IMR-90 (cell line): ENCODE results near the gene CFAP92. TPM values are rescaled to one million over a fixed set of nuclear protein-coding genes. Genes with fewer than 3 reads are reported as not detected.

Experiments
- ATAC-seq: fragments of 200-7000 bp; cut with Tn5 transposase; 2 replicates; pipeline ENCODE4 v1.9.1; 2020; ENCODE audit warnings: low read depth, mild to moderate bottlenecking, moderate library complexity
- BruUV-seq: library from RNA; stranded (reverse); fragments of 400-500 nt; replicated peaks from 2 replicates; lab custom pipeline; 2021; lab: Mats Ljungman, UMichigan
- CTCF ChIA-PET: fragments of 300-600 bp; formaldehyde crosslinking; extraction: SDS; loops from one replicate; lab custom pipeline; 2021; ENCODE audit warnings: antibody characterized with exemption; lab: Yijun Ruan, JAX
- POLR2A ChIA-PET: fragments of 300-600 bp; sonication (Branson Sonifier 250); formaldehyde crosslinking; loops from one replicate; lab custom pipeline; 2022; ENCODE audit warnings: antibody characterized with exemption; ENCODE audit not compliant: unreplicated experiment; lab: Charles Lee
- DNase-seq: peaks from one replicate; pipeline ENCODE4 v3.0.0; 2013
- H2AFZ ChIP-seq: replicated peaks from 2 replicates; pipeline ENCODE3; 2013; ENCODE audit warnings: low read length, mild to moderate bottlenecking; ENCODE audit not compliant: poor library complexity
- H2AK5ac ChIP-seq: 2 replicates; pipeline ENCODE4 v1.6.1; 2013; ENCODE audit warnings: low read depth, low read length, inconsistent platforms
- H2AK9ac ChIP-seq: replicated peaks from 2 replicates; pipeline ENCODE3; 2013; ENCODE audit warnings: mild to moderate bottlenecking, low read depth, low read length, moderate library complexity; ENCODE audit not compliant: poor library complexity
- H2BK120ac ChIP-seq: 2 replicates; pipeline ENCODE4 v1.6.1; 2013; ENCODE audit warnings: low read depth, low read length, inconsistent platforms
- H2BK15ac ChIP-seq: 3 replicates; pipeline ENCODE4 v1.6.1; 2013; ENCODE audit warnings: low read depth, low read length, inconsistent platforms
- H2BK20ac ChIP-seq: 2 replicates; pipeline ENCODE4 v1.6.1; 2013; ENCODE audit warnings: low read depth, mild to moderate bottlenecking, inconsistent platforms, low read length, moderate library complexity
- H2BK5ac ChIP-seq: 2 replicates; pipeline ENCODE4 v1.6.1; 2013; ENCODE audit warnings: mild to moderate bottlenecking, low read depth, low read length, inconsistent platforms; ENCODE audit not compliant: poor library complexity, severe bottlenecking
- H3K14ac ChIP-seq: replicated peaks from 2 replicates; pipeline ENCODE4 v1.6.1; 2013; ENCODE audit warnings: low read depth, low read length, inconsistent platforms
- H3K18ac ChIP-seq: 2 replicates; pipeline ENCODE4 v1.6.1; 2013; ENCODE audit warnings: low read depth, low read length, control low read depth
- H3K23ac ChIP-seq: 2 replicates; pipeline ENCODE4 v1.6.1; 2013; ENCODE audit warnings: low read depth, low read length, inconsistent platforms
- H3K27ac ChIP-seq: 2 replicates; pipeline ENCODE4 v1.5.1; 2013; ENCODE audit warnings: mild to moderate bottlenecking, control low read depth, low read length; ENCODE audit not compliant: insufficient read depth
- H3K27me3 ChIP-seq: 2 replicates; pipeline ENCODE4 v1.6.1; 2013; ENCODE audit warnings: low read length; ENCODE audit not compliant: control insufficient read depth, insufficient read depth
- H3K36me3 ChIP-seq: 2 replicates; pipeline ENCODE4 v1.6.1; 2013; ENCODE audit warnings: low read length, mixed read lengths; ENCODE audit not compliant: control insufficient read depth, insufficient read depth
- H3K4ac ChIP-seq: 2 replicates; pipeline ENCODE4 v1.6.1; 2013; ENCODE audit warnings: low read depth, low read length, inconsistent platforms
- H3K4me1 ChIP-seq: 2 replicates; pipeline ENCODE4 v1.6.1; 2013; ENCODE audit warnings: low read length, mixed read lengths; ENCODE audit not compliant: control insufficient read depth, insufficient read depth
- H3K4me2 ChIP-seq: 2 replicates; pipeline ENCODE4 v1.6.1; 2013; ENCODE audit warnings: low read depth, mild to moderate bottlenecking, control low read depth, low read length, moderate library complexity
- H3K4me3 ChIP-seq: 2 replicates; pipeline ENCODE4 v1.5.1; 2013; ENCODE audit warnings: low read depth, mild to moderate bottlenecking, control low read depth, low read length, moderate library complexity; ENCODE audit not compliant: insufficient read depth
- H3K56ac ChIP-seq: 2 replicates; pipeline ENCODE4 v1.6.1; 2013; ENCODE audit warnings: low read length, inconsistent platforms; ENCODE audit not compliant: insufficient read depth; ENCODE audit errors: extremely low read depth
- H3K79me1 ChIP-seq, 2 experiments: 2 replicates each; pipeline ENCODE4 v1.6.1; 2013; ENCODE audit warnings: low read length in 2 of 2, inconsistent platforms in 1 of 2, low read depth in 1 of 2
- H3K9ac ChIP-seq: 2 replicates; pipeline ENCODE4 v1.6.1; 2013; ENCODE audit warnings: low read depth, low read length, control low read depth
- H3K9me1 ChIP-seq: 2 replicates; pipeline ENCODE4 v1.6.1; 2013; ENCODE audit warnings: low read length, inconsistent platforms; ENCODE audit not compliant: insufficient read depth
- H3K9me3 ChIP-seq: 2 replicates; pipeline ENCODE4 v1.6.1; 2013; ENCODE audit warnings: low read length; ENCODE audit not compliant: control insufficient read depth, insufficient read depth
- H4K20me1 ChIP-seq: 2 replicates; pipeline ENCODE4 v1.6.1; 2013; ENCODE audit warnings: low read length, inconsistent platforms; ENCODE audit not compliant: insufficient read depth
- H4K5ac ChIP-seq: 2 replicates; pipeline ENCODE4 v1.6.1; 2013; ENCODE audit warnings: mild to moderate bottlenecking, low read depth, low read length, control low read depth
- H4K8ac ChIP-seq, 2 experiments: 2 replicates each; pipeline ENCODE4 v1.6.1; 2013; ENCODE audit warnings: low read depth in 2 of 2, low read length in 2 of 2, control low read depth in 1 of 2, inconsistent platforms in 1 of 2
- H4K91ac ChIP-seq: 2 replicates; pipeline ENCODE4 v1.6.1; 2013; ENCODE audit warnings: low read depth, low read length, inconsistent platforms; ENCODE audit not compliant: insufficient read depth
- CEBPB ChIP-seq: IDR thresholded peaks from 2 replicates; pipeline ENCODE4 v1.6.1; 2012; ENCODE audit warnings: low read depth, low read length, improper control_type of control experiment
- RCOR1 ChIP-seq: IDR thresholded peaks from 2 replicates; pipeline ENCODE4 v1.6.1; 2012; ENCODE audit warnings: mild to moderate bottlenecking, low read length, improper control_type of control experiment; ENCODE audit not compliant: insufficient replicate concordance
- WGBS, 2 experiments: methylation state at CpG; one replicate each; pipeline versions ENCODE4 v1.1.5 to v1.1.7; 2013; ENCODE audit warnings: missing lambda C conversion rate in 2 of 2; ENCODE audit not compliant: insufficient read length in 1 of 2; ENCODE audit errors: extremely low coverage in 2 of 2; 5-methylcytosine and 5-hydroxymethylcytosine counted together
- dilution Hi-C: fragments of 300-500 bp; cut with HindIII; formaldehyde crosslinking; loops from one replicate; pipeline ENCODE4 v1.14.3; 2018; ENCODE audit warnings: low sequenced_read_pairs; ENCODE audit not compliant: unreplicated experiment
- in situ Hi-C: fragments of 300-500 bp; cut with MboI; formaldehyde crosslinking; loops from 3 replicates; pipeline ENCODE4 v1.14.3; 2019; ENCODE audit warnings: low sequenced_read_pairs, inconsistent platforms, mixed read lengths
- intact Hi-C: fragments of 100-400 bp; cut with micrococcal nuclease; formaldehyde crosslinking; loops from 2 replicates; pipeline ENCODE4 v1.10.0; 2022
- polyA plus RNA-seq, 3 experiments: library from polyadenylated mRNA; depleted of rRNA; stranded (reverse); fragments of >200 nt; gene quantifications; 2 replicates each; pipeline ENCODE4 v1.2.3, GENCODE V29; 2012; ENCODE audit warnings: low replicate concordance in 1 of 3
- total RNA-seq: library from RNA; depleted of rRNA; stranded (reverse); fragments of >200 nt; gene quantifications from 2 replicates; pipeline ENCODE4 v1.2.3, GENCODE V29; 2012
- TF ChIP-seq, protein P1 (sequence below): fragments of 150-350 bp; IDR thresholded peaks from 2 replicates; pipeline ENCODE4 v1.6.1; 2017; ENCODE audit warnings: mild to moderate bottlenecking, antibody characterized with exemption, low read length, low read depth

Gene CFAP92
- total and polyA plus RNA-seq, 2 of the 4 experiments (the other 2 are of a cell fraction), result not detected

- H2BK5ac ChIP-seq, result no peak overlapping the region
- H3K79me1 ChIP-seq, result no peaks in the 10 kb centered on the region
- H3K4me3 ChIP-seq, result no peak overlapping the region
- intact Hi-C loops, result no loop called here
- no peak for ATAC-seq
- H3K27ac ChIP-seq, result no peak overlapping the region
- H3K4ac ChIP-seq, result no peak overlapping the region
- no TSS peak for BruUV-seq
- TF ChIP-seq, protein P1, sequence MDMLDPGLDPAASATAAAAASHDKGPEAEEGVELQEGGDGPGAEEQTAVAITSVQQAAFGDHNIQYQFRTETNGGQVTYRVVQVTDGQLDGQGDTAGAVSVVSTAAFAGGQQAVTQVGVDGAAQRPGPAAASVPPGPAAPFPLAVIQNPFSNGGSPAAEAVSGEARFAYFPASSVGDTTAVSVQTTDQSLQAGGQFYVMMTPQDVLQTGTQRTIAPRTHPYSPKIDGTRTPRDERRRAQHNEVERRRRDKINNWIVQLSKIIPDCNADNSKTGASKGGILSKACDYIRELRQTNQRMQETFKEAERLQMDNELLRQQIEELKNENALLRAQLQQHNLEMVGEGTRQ, result no peak
- TF ChIP-seq CEBPB, result 0 out of 2 replicates have a peak, but pooled peaks have one; percentile 42
- no peak for TF ChIP-seq RCOR1
- peaks cover 16% of the 10 kb centered on the region for H3K27me3 ChIP-seq
- no peak overlapping the region for H3K23ac ChIP-seq
- no peaks in the 10 kb centered on the region for H3K9me3 ChIP-seq
- H3K9ac ChIP-seq, result no peak overlapping the region
- H3K9me1 ChIP-seq, result no peaks in the 10 kb centered on the region; the same call in 1 of the 2 replicates
- no peak overlapping the region for H3K14ac ChIP-seq
- H2AK9ac ChIP-seq, result no peak overlapping the region
- H2BK15ac ChIP-seq, result no peak overlapping the region
- no peak for DNase-seq
- H4K5ac ChIP-seq, result no peak overlapping the region
- no peak overlapping the region for H2AFZ ChIP-seq
- H3K4me2 ChIP-seq, result no peak overlapping the region
- H2BK20ac ChIP-seq, result no peak overlapping the region
- H3K36me3 ChIP-seq, result no peaks in the 10 kb centered on the region
- ChIA-PET CTCF (interaction anchor here (0.5 kb wide), 1 partner anchor 308 kb away, joined by 4 read pairs; no protein-coding TSS in a partner anchor), POLR2A (no interaction called here)
- in situ Hi-C loops, result no loop called here
- dilution Hi-C loops, result no loop called here
- WGBS, 2 experiments, result no CpG with 5 or more reads among the region's 6 CpGs
- no peak overlapping the region for H4K8ac ChIP-seq
- no peak overlapping the region for H4K91ac ChIP-seq
- H3K56ac ChIP-seq, result no peak overlapping the region
- peaks cover 2% of the 10 kb centered on the region; the same call in 1 of the 2 replicates for H3K4me1 ChIP-seq
- no peak overlapping the region for H3K18ac ChIP-seq
- H2BK120ac ChIP-seq, result no peak overlapping the region
- no peaks in the 10 kb centered on the region for H4K20me1 ChIP-seq
- no peak overlapping the region for H2AK5ac ChIP-seq
Measured at GRCh38 chr3:128967748-128968355, 26.0 kb downstream of the CFAP92 start.
